GM12801 (cell line): ENCODE data around the gene ABCB9.

Experiments used
- CTCF ChIP-seq: IDR thresholded peaks from one replicate; pipeline ENCODE4 v1.5.1; 2011; ENCODE audit warnings: control low read depth; ENCODE audit not compliant: insufficient read length; ENCODE audit errors: extremely low read depth

Gene ABCB9

DNA sequence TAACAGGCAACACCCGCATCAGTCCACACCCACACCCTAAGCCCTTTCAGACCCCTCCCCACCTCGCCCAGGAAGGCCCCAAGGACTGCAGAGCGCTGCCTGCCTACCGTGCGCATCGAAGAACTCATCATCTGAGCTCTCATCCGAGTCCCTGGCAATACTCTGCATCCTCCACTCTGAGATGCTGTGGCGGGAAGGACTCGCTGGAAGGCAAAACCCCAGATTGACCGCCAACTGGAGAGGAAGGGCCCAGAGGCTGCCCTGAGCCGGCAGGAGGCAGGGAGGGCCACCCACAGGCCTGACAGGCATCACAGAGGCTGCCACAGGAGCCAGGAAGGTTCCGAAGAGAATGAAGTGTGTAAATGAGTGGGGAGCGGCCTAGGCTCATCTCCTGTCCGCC, 38.0 kb upstream of the ABCB9 start:
- no peak for TF ChIP-seq CTCF

DNA sequence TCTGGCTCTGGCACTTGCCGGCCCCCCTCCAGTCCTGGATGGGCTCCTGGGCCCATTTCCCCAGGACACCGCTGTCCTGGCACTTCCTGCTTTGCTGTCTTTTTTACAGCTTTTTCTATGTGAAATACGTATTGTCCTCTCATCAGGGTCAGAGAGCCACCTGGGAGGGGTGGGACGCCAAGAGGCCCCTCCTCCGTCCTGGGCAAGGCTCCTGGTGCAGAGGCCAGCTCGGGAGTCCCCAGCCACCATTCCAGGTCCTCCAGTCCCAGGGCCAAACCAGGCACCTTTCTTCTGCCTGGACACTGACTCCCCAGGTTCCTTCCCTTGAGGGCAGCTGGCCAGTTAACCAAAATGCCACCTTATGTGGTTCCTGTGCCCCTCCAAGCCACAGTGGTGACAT, 37.0 kb upstream of the ABCB9 start:
- no peak for TF ChIP-seq CTCF

DNA sequence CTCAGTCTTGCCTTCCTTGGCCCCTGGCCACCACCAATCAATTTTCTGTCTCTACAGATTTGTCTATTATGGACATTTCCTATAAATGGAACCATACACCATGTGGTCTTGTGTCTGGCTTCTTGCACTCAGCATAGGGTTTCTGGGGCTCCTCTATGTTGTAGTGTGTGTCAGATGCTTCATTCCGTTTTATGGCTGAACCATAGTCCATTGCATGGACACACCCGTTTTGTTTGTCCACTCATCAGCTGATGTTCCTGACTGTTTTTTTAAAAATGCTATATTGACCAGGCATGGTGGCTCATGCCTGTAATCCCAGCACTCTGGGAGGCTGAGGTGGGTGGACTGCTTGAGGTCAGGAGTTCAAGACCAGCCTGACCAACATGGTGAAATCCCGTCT, 35.2 kb upstream of the ABCB9 start:
- no peak for TF ChIP-seq CTCF

DNA sequence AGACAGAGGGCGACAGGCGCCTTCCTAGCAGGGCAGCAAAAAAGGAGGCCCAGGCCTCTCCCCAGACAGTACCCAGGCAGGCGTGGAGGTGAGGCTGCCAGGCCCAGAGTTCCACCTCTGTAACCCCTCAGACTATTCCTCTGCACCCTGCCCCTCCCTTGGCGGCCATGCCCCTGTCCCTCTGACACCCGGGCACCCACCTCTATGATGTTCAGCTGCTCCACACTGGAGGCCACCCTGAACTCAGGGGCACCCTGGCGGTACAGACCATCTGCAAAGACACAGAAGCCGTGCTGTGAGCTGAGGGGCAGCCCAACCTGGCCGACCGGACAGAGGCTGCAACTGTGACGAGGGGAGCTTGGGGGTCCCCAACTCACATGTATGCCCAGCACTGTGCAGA, 34.3 kb upstream of the ABCB9 start:
- TF ChIP-seq CTCF: no peak

GRCh38 chr12:122999986-123000420, 33.7 kb upstream of the ABCB9 start:
- no peak for TF ChIP-seq CTCF

DNA sequence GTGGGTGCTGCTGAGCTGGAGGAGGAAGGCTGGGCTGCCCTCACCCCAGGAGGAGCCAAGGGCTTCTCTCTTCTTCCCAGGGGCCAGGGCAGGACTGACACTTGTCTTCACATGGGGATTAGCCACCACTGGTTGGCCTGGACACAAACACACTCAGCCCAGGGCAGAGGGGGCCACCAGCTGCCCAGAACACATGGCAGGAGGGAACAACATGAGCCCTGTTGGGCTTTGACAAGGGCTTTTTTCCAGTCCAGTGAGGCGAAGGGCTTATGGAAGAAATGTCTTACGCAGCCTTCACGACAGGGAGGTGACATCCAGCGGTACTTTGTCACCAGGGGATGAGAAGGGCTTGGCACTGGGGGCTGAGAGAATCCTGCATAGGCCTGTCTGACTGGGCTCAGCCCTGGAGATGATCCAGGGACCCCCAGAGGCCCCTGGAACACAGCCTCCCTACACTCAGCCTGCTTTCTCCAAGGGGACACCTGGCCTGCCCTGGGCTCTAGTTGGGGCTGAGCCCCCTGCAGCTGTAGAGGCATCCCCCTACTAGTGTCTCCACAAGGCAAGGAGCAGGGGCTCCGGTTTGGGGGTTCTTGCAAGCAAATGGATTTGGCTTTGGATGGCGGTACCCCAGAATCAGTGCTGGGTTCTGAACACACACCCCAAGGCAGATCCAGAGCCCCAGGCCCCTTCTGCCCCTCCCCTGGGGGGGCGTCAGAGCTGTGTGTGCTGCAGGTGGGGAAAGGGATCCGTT, 33.1 kb upstream of the ABCB9 start:
- TF ChIP-seq CTCF: no peak

DNA sequence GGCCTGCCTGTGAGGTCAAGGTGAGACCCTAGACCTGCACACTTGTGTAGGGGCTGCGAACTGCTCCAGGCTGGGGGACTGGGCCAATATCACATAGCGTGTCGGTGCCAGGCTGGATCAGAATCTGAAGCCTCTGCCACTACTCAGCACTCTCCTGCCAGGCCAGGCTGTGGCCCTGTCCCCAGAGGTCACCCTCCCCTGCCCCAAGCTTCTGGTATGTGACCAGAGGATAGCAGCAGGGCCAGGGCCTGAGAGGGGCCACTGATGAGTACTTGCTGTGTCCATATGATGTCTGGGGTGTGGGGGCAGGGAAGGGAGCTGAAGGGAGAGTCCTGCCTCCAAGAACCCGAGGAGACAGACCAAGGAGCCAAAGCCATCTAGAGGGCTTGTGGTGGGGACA, 32.1 kb upstream of the ABCB9 start:
- no peak for TF ChIP-seq CTCF
